ENCODE data around the gene CDC14C. TPM values are rescaled to one million over a fixed set of nuclear protein-coding genes. Genes with fewer than 3 reads are reported as not detected.

The CDC14C gene
- total RNA-seq, 1 donor, result not detected

DNA sequence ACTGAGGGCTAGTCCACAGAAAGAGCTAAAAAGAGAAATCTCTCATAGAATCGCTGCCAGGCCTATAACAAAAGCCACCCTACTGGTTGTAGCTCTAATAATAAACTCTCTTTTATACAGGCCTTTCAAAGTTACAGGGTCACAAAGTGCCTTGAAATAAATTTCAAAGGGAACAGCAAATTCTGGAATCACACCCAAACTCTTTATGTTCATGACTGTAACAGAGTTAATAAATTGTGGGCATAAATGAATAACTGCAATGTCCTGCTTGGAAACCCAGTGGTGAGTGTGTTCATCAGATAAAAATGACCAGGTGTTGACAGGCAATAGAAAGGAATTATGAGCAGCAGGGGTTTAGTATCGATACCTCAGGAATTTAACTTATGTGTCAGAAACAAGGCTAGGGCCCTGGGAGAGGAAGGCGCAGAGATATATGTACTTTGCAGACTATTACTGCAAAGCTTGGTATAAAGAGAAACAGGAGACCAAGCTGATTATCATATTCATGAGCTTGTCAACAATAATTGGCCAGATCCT lies 9.3 kb downstream of the CDC14C start:
- no peaks in the 10 kb centered on the region for H3K79me2 ChIP-seq (ENCODE audit: insufficient read depth, low read length)
- H3K4me1 ChIP-seq (ENCODE audit: insufficient read depth, low read length), result no peaks in the 10 kb centered on the region
- no peaks in the 10 kb centered on the region for H3K36me3 ChIP-seq (ENCODE audit: insufficient read depth, low read length)
- no peak overlapping the region for H2AFZ ChIP-seq (ENCODE audit: low read length)
- H3K27ac ChIP-seq (ENCODE audit: low read depth, low read length), result no peak overlapping the region
- H3K4me3 ChIP-seq (ENCODE audit: insufficient read depth, low read length), result no peak overlapping the region
- TF ChIP-seq, protein P1, sequence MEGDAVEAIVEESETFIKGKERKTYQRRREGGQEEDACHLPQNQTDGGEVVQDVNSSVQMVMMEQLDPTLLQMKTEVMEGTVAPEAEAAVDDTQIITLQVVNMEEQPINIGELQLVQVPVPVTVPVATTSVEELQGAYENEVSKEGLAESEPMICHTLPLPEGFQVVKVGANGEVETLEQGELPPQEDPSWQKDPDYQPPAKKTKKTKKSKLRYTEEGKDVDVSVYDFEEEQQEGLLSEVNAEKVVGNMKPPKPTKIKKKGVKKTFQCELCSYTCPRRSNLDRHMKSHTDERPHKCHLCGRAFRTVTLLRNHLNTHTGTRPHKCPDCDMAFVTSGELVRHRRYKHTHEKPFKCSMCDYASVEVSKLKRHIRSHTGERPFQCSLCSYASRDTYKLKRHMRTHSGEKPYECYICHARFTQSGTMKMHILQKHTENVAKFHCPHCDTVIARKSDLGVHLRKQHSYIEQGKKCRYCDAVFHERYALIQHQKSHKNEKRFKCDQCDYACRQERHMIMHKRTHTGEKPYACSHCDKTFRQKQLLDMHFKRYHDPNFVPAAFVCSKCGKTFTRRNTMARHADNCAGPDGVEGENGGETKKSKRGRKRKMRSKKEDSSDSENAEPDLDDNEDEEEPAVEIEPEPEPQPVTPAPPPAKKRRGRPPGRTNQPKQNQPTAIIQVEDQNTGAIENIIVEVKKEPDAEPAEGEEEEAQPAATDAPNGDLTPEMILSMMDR (IDR thresholded peaks at IDR 0.05; ENCODE audit: extremely low read depth, low read depth, low read length), result no peak
- H3K9me3 ChIP-seq (ENCODE audit: low read depth, low read length), result peaks cover 4% of the 10 kb centered on the region
- H4K20me1 ChIP-seq (ENCODE audit: insufficient read depth, low read length), result no peaks in the 10 kb centered on the region
- H3K4me2 ChIP-seq (ENCODE audit: insufficient read depth, low read length), result no peak overlapping the region
- H3K27me3 ChIP-seq (ENCODE audit: insufficient read depth, low read length), result no peaks in the 10 kb centered on the region
- no peak for DNase-seq (ENCODE audit: insufficient read length, low spot score, missing footprints)

DNA sequence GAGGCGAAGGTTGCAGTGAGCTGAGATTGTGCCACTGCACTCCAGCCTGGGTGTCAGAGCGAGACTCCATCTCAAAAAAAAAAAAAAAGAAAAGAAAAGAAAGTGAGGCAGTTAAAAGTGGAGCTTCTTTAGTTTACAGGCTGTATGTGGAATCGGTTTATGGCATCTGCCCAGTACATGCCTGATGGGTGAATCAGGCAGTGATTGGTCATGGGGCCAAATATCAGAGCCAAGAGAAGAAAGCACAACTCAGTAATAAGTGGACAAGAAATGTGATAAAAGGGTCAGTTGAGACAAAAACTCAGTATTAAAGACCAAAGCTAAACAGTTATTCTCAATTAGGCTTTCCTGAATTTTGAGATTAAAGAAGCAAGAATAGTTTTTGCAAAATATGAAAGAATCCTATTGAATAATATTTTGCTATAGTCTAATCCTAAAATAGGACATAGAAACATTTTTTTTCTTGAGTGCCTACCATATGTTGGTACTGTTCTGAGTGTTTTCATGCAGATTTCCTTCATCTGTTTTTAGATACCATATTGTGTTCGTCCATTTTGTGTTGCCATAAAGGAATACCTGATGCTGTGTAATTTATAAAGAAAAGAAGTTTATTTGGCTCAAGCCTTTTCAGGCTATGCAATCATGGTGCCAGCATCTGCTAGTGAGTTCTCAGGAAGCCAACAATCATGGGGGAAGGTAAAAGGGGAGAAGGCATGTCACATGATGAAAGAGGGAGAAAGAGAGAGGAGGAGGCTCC lies 14.4 kb downstream of the CDC14C start:
- no peak for DNase-seq (ENCODE audit: insufficient read length, low spot score, missing footprints)
- H4K20me1 ChIP-seq (ENCODE audit: insufficient read depth, low read length), result no peaks in the 10 kb centered on the region
- H3K27me3 ChIP-seq (ENCODE audit: insufficient read depth, low read length), result no peaks in the 10 kb centered on the region
- H3K27ac ChIP-seq (ENCODE audit: low read depth, low read length), result no peak overlapping the region
- no peak overlapping the region for H3K4me3 ChIP-seq (ENCODE audit: insufficient read depth, low read length)
- no peaks in the 10 kb centered on the region for H3K36me3 ChIP-seq (ENCODE audit: insufficient read depth, low read length)
- no peaks in the 10 kb centered on the region for H3K4me1 ChIP-seq (ENCODE audit: insufficient read depth, low read length)
- peaks cover 2% of the 10 kb centered on the region for H3K9me3 ChIP-seq (ENCODE audit: low read depth, low read length)
- H3K4me2 ChIP-seq (ENCODE audit: insufficient read depth, low read length), result no peak overlapping the region
- H2AFZ ChIP-seq (ENCODE audit: low read length), result no peak overlapping the region
- H3K79me2 ChIP-seq (ENCODE audit: insufficient read depth, low read length), result no peaks in the 10 kb centered on the region
- TF ChIP-seq, protein P1 (IDR thresholded peaks at IDR 0.05; ENCODE audit: extremely low read depth, low read depth, low read length), result no peak

DNA sequence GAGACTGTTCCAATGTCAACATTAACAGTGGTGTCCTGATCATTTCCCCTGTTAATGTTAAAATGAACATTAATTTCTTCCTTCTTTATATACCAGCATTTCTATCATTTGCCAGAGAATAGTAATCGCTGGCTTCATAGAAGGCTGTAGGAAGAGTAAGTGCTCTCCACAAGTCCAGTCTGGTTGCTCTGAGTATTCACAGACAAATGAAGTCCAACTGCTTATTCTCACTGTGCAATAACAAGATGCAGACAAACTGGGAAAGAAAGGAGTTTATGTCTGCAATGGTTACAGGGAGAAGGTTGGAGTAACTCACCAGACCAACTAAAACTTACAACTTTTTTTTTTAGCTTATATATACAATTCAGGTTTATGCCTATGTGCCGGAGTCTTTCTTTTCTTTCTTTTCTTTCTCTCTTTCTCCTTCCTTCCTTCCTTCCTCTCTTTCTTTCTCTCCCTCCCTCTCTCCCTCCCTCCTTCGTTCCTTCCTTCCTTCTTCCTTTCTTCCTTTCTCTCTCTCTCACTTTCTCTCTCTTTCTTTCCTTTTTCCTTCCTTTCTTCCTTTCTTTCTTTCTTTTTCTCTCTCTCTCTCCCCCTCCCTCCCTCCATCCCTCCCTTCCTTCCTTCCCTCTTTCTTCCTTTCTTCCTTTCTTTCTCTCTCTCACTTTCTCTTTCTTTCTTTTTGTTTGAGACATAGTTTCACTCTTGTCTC lies 19.1 kb downstream of the CDC14C start:
- no peak overlapping the region for H3K4me3 ChIP-seq (ENCODE audit: insufficient read depth, low read length)
- DNase-seq (ENCODE audit: insufficient read length, low spot score, missing footprints), result no peak
- no peaks in the 10 kb centered on the region for H3K79me2 ChIP-seq (ENCODE audit: insufficient read depth, low read length)
- H3K27ac ChIP-seq (ENCODE audit: low read depth, low read length), result no peak overlapping the region
- TF ChIP-seq, protein P1 (IDR thresholded peaks at IDR 0.05; ENCODE audit: extremely low read depth, low read depth, low read length), result no peak
- no peaks in the 10 kb centered on the region for H3K9me3 ChIP-seq (ENCODE audit: low read depth, low read length)
- H2AFZ ChIP-seq (ENCODE audit: low read length), result no peak overlapping the region
- no peaks in the 10 kb centered on the region for H3K27me3 ChIP-seq (ENCODE audit: insufficient read depth, low read length)
- H3K4me1 ChIP-seq (ENCODE audit: insufficient read depth, low read length), result no peaks in the 10 kb centered on the region
- H4K20me1 ChIP-seq (ENCODE audit: insufficient read depth, low read length), result no peaks in the 10 kb centered on the region
- H3K36me3 ChIP-seq (ENCODE audit: insufficient read depth, low read length), result no peaks in the 10 kb centered on the region
- H3K4me2 ChIP-seq (ENCODE audit: insufficient read depth, low read length), result no peak overlapping the region

DNA sequence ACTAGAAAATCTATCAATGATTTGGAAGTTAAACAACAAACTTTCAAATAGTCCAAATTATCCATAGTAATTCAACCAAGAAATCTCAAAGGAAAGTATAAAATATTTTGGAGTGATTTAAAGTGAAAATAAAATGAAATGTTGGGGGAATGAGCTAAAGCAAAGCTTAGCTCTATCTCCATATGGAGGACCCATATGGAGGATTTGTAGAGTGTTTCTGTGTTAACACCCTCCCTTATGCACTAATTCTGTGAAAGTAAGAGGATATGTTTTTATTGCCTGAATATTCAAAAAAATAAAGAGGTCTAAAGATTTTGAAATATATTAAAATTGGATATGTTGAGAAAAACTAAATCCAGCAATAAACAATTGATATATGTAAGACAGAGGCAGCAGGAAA lies 31.6 kb downstream of the CDC14C start:
- H3K9me3 ChIP-seq (ENCODE audit: low read depth, low read length), result peaks cover 4% of the 10 kb centered on the region
- H3K4me3 ChIP-seq (ENCODE audit: insufficient read depth, low read length), result no peak overlapping the region
- no peaks in the 10 kb centered on the region for H3K4me1 ChIP-seq (ENCODE audit: insufficient read depth, low read length)
- no peak overlapping the region for H3K4me2 ChIP-seq (ENCODE audit: insufficient read depth, low read length)
- H3K79me2 ChIP-seq (ENCODE audit: insufficient read depth, low read length), result no peaks in the 10 kb centered on the region
- no peaks in the 10 kb centered on the region for H3K36me3 ChIP-seq (ENCODE audit: insufficient read depth, low read length)
- no peaks in the 10 kb centered on the region for H3K27me3 ChIP-seq (ENCODE audit: insufficient read depth, low read length)
- H3K27ac ChIP-seq (ENCODE audit: low read depth, low read length), result no peak overlapping the region
- no peak overlapping the region for H2AFZ ChIP-seq (ENCODE audit: low read length)
- TF ChIP-seq, protein P1 (IDR thresholded peaks at IDR 0.05; ENCODE audit: extremely low read depth, low read depth, low read length), result no peak
- H4K20me1 ChIP-seq (ENCODE audit: insufficient read depth, low read length), result no peaks in the 10 kb centered on the region
- DNase-seq (ENCODE audit: insufficient read length, low spot score, missing footprints), result no peak
